Measurements from ENCODE around the gene STK40. TPM values are rescaled to one million over a fixed set of nuclear protein-coding genes. Genes with fewer than 3 reads are reported as not detected.

The STK40 gene
- total and polyA plus RNA-seq, 9 of the 15 experiments (the other 6 are each of a cell fraction or from before 2014, with no cell fraction given), result 0.69 to 94.3 (median 39.1) TPM

- H3K9ac ChIP-seq (ENCODE audit: insufficient read depth in 1 of 2, low read depth in 2 of 2, low read length in 2 of 2), result no peak overlapping the region
- ChIA-PET CTCF (ENCODE audit: low intra/inter-chr PET ratio) (no interaction called here), POLR2A (no interaction called here)
- no peak overlapping the region for H3K27ac ChIP-seq (ENCODE audit: extremely low read depth, low read depth, low read length)
- H4K20me1 ChIP-seq (replicated peaks; ENCODE audit: control insufficient read depth, insufficient read depth, low read length), result 0 out of 2 replicates have a peak, but pooled peaks cover 4% of the 10 kb centered on the region
- 89% methylated on average over 2 of the region's 2 CpGs for WGBS (ENCODE audit: insufficient coverage, low coverage, missing lambda C conversion rate)
- in situ Hi-C loops (cut with MboI), result no loop called here
- H3K4me1 ChIP-seq (replicated peaks in 1 of 2; ENCODE audit: control insufficient read depth in 2 of 2, insufficient read depth in 2 of 2, low read length in 2 of 2), result no peaks in the 10 kb centered on the region
- DNase-seq (ENCODE audit: extremely low read depth in 1 of 4, low spot score in 3 of 4) (no peak), ATAC-seq (no peak), FAIRE-seq (no peak)
- no peaks in the 10 kb centered on the region for H3K9me3 ChIP-seq (replicated peaks; ENCODE audit: control insufficient read depth, insufficient read depth, low read depth, low read length)
- no peak overlapping the region for H2AFZ ChIP-seq (ENCODE audit: low read depth, low read length)
- intact Hi-C loops (cut with micrococcal nuclease), result no loop called here
- no peaks in the 10 kb centered on the region for H3K9me1 ChIP-seq (ENCODE audit: control insufficient read depth, insufficient read depth, low read length)
- H3K27me3 ChIP-seq (ENCODE audit: control insufficient read depth in 2 of 2, insufficient read depth in 2 of 2, low read length in 2 of 2), result no peaks in the 10 kb centered on the region
- no TSS peak for BruUV-seq (replicated peaks)
- no peak overlapping the region for H3K4me2 ChIP-seq (ENCODE audit: insufficient read depth, low read length)
- TF ChIP-seq NFXL1 (CRISPR knock-in tag; IDR thresholded peaks at IDR 0.05), result no peak
- TF ChIP-seq SAFB2 (IDR thresholded peaks at IDR 0.05; ENCODE audit: borderline replicate concordance, low read depth, low read length, severe bottlenecking), result no peak
- no peak for TF ChIP-seq SMARCC2 (IDR thresholded peaks at IDR 0.05; ENCODE audit: low read depth)
- no peak for TF ChIP-seq ZNF212 (CRISPR knock-in tag; IDR thresholded peaks at IDR 0.05)
- no peak for TF ChIP-seq DDX20 (tag; IDR thresholded peaks at IDR 0.05; ENCODE audit: low read depth)
- TF ChIP-seq RUNX1 (IDR thresholded peaks at IDR 0.05; ENCODE audit: low read depth), result no peak
- TF ChIP-seq ZSCAN32 (CRISPR knock-in tag; IDR thresholded peaks at IDR 0.05), result no peak
- TF ChIP-seq SETDB1 (IDR thresholded peaks at IDR 0.05; ENCODE audit: low read length), result no peak
- no peak for TF ChIP-seq RFX5 (IDR thresholded peaks at IDR 0.05; ENCODE audit: low read depth, low read length)
- TF ChIP-seq HOMEZ (CRISPR knock-in tag; IDR thresholded peaks at IDR 0.05), result no peak
- no peak for TF ChIP-seq ZNF165 (CRISPR knock-in tag; IDR thresholded peaks at IDR 0.05; ENCODE audit: borderline replicate concordance)
- TF ChIP-seq ZNF311 (CRISPR knock-in tag; IDR thresholded peaks at IDR 0.05), result no peak
- TF ChIP-seq ZNF766 (CRISPR knock-in tag; conservative IDR thresholded peaks at IDR 0.05), result no peak
- no peak for TF ChIP-seq ERF (CRISPR knock-in tag; IDR thresholded peaks at IDR 0.05)
- no peak for TF ChIP-seq CCNT2 (IDR thresholded peaks at IDR 0.05; ENCODE audit: borderline replicate concordance, extremely low read depth, insufficient read length, low read depth, low read length)
- TF ChIP-seq GATAD2B (IDR thresholded peaks at IDR 0.05; ENCODE audit: borderline replicate concordance), result no peak
- TF ChIP-seq FOXA3 (CRISPR knock-in tag; conservative IDR thresholded peaks at IDR 0.05 in 1 of 2, IDR thresholded peaks at IDR 0.05 in 1 of 2), result no peak
- TF ChIP-seq, protein P1, sequence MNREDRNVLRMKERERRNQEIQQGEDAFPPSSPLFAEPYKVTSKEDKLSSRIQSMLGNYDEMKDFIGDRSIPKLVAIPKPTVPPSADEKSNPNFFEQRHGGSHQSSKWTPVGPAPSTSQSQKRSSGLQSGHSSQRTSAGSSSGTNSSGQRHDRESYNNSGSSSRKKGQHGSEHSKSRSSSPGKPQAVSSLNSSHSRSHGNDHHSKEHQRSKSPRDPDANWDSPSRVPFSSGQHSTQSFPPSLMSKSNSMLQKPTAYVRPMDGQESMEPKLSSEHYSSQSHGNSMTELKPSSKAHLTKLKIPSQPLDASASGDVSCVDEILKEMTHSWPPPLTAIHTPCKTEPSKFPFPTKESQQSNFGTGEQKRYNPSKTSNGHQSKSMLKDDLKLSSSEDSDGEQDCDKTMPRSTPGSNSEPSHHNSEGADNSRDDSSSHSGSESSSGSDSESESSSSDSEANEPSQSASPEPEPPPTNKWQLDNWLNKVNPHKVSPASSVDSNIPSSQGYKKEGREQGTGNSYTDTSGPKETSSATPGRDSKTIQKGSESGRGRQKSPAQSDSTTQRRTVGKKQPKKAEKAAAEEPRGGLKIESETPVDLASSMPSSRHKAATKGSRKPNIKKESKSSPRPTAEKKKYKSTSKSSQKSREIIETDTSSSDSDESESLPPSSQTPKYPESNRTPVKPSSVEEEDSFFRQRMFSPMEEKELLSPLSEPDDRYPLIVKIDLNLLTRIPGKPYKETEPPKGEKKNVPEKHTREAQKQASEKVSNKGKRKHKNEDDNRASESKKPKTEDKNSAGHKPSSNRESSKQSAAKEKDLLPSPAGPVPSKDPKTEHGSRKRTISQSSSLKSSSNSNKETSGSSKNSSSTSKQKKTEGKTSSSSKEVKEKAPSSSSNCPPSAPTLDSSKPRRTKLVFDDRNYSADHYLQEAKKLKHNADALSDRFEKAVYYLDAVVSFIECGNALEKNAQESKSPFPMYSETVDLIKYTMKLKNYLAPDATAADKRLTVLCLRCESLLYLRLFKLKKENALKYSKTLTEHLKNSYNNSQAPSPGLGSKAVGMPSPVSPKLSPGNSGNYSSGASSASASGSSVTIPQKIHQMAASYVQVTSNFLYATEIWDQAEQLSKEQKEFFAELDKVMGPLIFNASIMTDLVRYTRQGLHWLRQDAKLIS (CRISPR knock-in tag; IDR thresholded peaks at IDR 0.05), result no peak
- TF ChIP-seq E2F3 (CRISPR knock-in tag; IDR thresholded peaks at IDR 0.05), result no peak
- no peak for TF ChIP-seq ZNF3 (CRISPR knock-in tag; IDR thresholded peaks at IDR 0.05)
- H3K4me3 ChIP-seq, result no peak overlapping the region
- peaks cover 94% of the 10 kb centered on the region for H3K36me3 ChIP-seq (ENCODE audit: control insufficient read depth, insufficient read depth, low read length)
- no peaks in the 10 kb centered on the region; the same call in 2 of the 3 replicates for H3K79me2 ChIP-seq (ENCODE audit: control insufficient read depth, insufficient read depth, low read length)
Measured at GRCh38 chr1:36295390-36295789, 90.3 kb downstream of the STK40 start.
